GM23338 (cell line): ENCODE measurements around the gene TSPEAR. TPM values are rescaled to one million over a fixed set of nuclear protein-coding genes. Genes with fewer than 3 reads are reported as not detected.

Experiments used
- ATAC-seq: fragments of 200-7000 bp; cut with Tn5 transposase; 3 replicates; pipeline ENCODE4 v1.9.1; 2020
- DNase-seq: peaks from one replicate; pipeline ENCODE4 v3.0.0-alpha.2; 2015; ENCODE audit warnings: low spot score
- H2AFZ ChIP-seq: fragments of 200-600 bp; sonication (generic); 2 replicates; pipeline ENCODE4 v1.8.0; 2016; ENCODE audit warnings: antibody characterized with exemption, mild to moderate bottlenecking, moderate library complexity
- H3F3A ChIP-seq: fragments of 200-600 bp; sonication (generic); replicated peaks from 2 replicates; pipeline ENCODE4 v1.8.0; 2017; ENCODE audit warnings: antibody characterized with exemption, mixed run types, low read depth
- H3K27ac ChIP-seq: fragments of 200-600 bp; sonication (generic); 2 replicates; pipeline ENCODE4 v1.6.1; 2016; ENCODE audit warnings: low read depth
- H3K27me3 ChIP-seq: fragments of 200-600 bp; sonication (generic); 2 replicates; pipeline ENCODE4 v1.8.0; 2016; ENCODE audit warnings: mild to moderate bottlenecking, mixed run types, moderate library complexity; ENCODE audit not compliant: insufficient read depth
- H3K36me3 ChIP-seq: fragments of 200-600 bp; sonication (generic); 2 replicates; pipeline ENCODE4 v1.8.0; 2016; ENCODE audit warnings: mild to moderate bottlenecking; ENCODE audit not compliant: insufficient read depth
- H3K4me1 ChIP-seq: fragments of 200-600 bp; sonication (generic); 2 replicates; pipeline ENCODE4 v1.8.0; 2016; ENCODE audit warnings: mild to moderate bottlenecking, moderate library complexity; ENCODE audit not compliant: insufficient read depth
- H3K4me2 ChIP-seq: fragments of 200-600 bp; sonication (generic); 2 replicates; pipeline ENCODE4 v1.7.1; 2017; ENCODE audit warnings: mixed run types
- H3K4me3 ChIP-seq: fragments of 200-600 bp; sonication (generic); 2 replicates; pipeline ENCODE4 v1.6.1; 2016; ENCODE audit warnings: mixed run types
- H3K79me2 ChIP-seq: fragments of 200-600 bp; sonication (generic); replicated peaks from 2 replicates; pipeline ENCODE4 v1.8.0; 2017; ENCODE audit warnings: mild to moderate bottlenecking; ENCODE audit not compliant: insufficient read depth
- H3K9me2 ChIP-seq: fragments of 200-600 bp; sonication (generic); 2 replicates; pipeline ENCODE4 v1.8.0; 2017; ENCODE audit not compliant: insufficient read depth
- H4K20me1 ChIP-seq: fragments of 200-600 bp; sonication (generic); replicated peaks from 2 replicates; pipeline ENCODE4 v1.8.0; 2017; ENCODE audit warnings: mild to moderate bottlenecking; ENCODE audit not compliant: insufficient read depth
- H3K27ac Mint-ChIP-seq: 2 replicates; pipeline ENCODE4 v1.8.0; 2020; ENCODE audit warnings: inconsistent platforms, mild to moderate bottlenecking, moderate library complexity, mixed read lengths
- H3K27me3 Mint-ChIP-seq: 3 replicates; pipeline ENCODE4 v1.8.0; 2022; ENCODE audit warnings: low read depth, mild to moderate bottlenecking, moderate library complexity, mixed read lengths, inconsistent platforms; ENCODE audit not compliant: insufficient read depth, poor library complexity
- H3K36me3 Mint-ChIP-seq: 3 replicates; pipeline ENCODE4 v1.8.0; 2021; ENCODE audit warnings: low read depth, mild to moderate bottlenecking, inconsistent platforms, moderate library complexity, mixed read lengths
- H3K4me1 Mint-ChIP-seq: 3 replicates; pipeline ENCODE4 v1.8.0; 2020; ENCODE audit warnings: mild to moderate bottlenecking, inconsistent platforms, mixed read lengths
- H3K4me3 Mint-ChIP-seq: 3 replicates; pipeline ENCODE4 v1.8.0; 2021; ENCODE audit warnings: moderate library complexity, mild to moderate bottlenecking, inconsistent platforms, mixed read lengths
- H3K9me3 Mint-ChIP-seq: 3 replicates; pipeline ENCODE4 v1.8.0; 2020; ENCODE audit warnings: moderate library complexity, mild to moderate bottlenecking, inconsistent platforms, mixed read lengths
- JUNB ChIP-seq: IDR thresholded peaks from one replicate; pipeline ENCODE4 v1.6.1; 2016; ENCODE audit warnings: antibody characterized with exemption; ENCODE audit not compliant: unreplicated experiment
- NANOG ChIP-seq: IDR thresholded peaks from 2 replicates; pipeline ENCODE4 v1.6.1; 2016; ENCODE audit warnings: antibody characterized with exemption, borderline replicate concordance
- POLR2AphosphoS5 ChIP-seq: IDR thresholded peaks from 2 replicates; pipeline ENCODE4 v1.6.1; 2016; ENCODE audit warnings: antibody characterized with exemption, low read depth
- REST ChIP-seq: IDR thresholded peaks from one replicate; pipeline ENCODE4 v1.6.1; 2018; ENCODE audit warnings: antibody characterized with exemption; ENCODE audit not compliant: unreplicated experiment
- STAT1 ChIP-seq: IDR thresholded peaks from one replicate; pipeline ENCODE4 v1.6.1; 2016; ENCODE audit warnings: antibody characterized with exemption; ENCODE audit not compliant: unreplicated experiment
- ZNF114 ChIP-seq: fragments of 250-450 bp; sonication (Bioruptor Pico); IDR thresholded peaks from 2 replicates; pipeline ENCODE4 v1.5.0; 2020; ENCODE audit warnings: mild to moderate bottlenecking, moderate library complexity
- ZNF331 ChIP-seq: fragments of 250-450 bp; sonication (Bioruptor Pico); IDR thresholded peaks from 2 replicates; pipeline ENCODE4 v1.5.0; 2020; ENCODE audit warnings: low read depth, mild to moderate bottlenecking, moderate library complexity
- polyA plus RNA-seq: library from polyadenylated mRNA; unstranded; fragments of >200 nt; fragmentation: Nextera tagmentation; extraction: Ambion mirVana; gene quantifications from 2 replicates; pipeline ENCODE4 v1.2.1, GENCODE V29; 2016
- total RNA-seq: library from RNA; depleted of rRNA; stranded (reverse); fragments of >200 nt; shearing (Covaris generic); gene quantifications from 2 replicates; pipeline ENCODE4 v1.2.3, GENCODE V29; 2014
- TF ChIP-seq, protein P1 (sequence below): fragments of 250-450 bp; sonication (Bioruptor Pico); IDR thresholded peaks from 2 replicates; pipeline ENCODE4 v1.5.0; 2020; ENCODE audit warnings: mild to moderate bottlenecking, moderate library complexity
- TF ChIP-seq, protein P2 (sequence below): IDR thresholded peaks from 2 replicates; pipeline ENCODE4 v1.6.1; 2016; ENCODE audit warnings: antibody characterized with exemption

TSPEAR gene
- total and polyA plus RNA-seq, 2 experiments from 2014 or later = 0.35 to 0.92 TPM

- H3K4me3 ChIP-seq = no peak overlapping the region
- no peak for ATAC-seq
Measured at GRCh38 chr21:44613386-44614155, 97.8 kb downstream of the TSPEAR start.

GRCh38 chr21:44612669-44613229 is 98.6 kb downstream of the TSPEAR start:
- ATAC-seq = no peak
- H3K27me3 ChIP-seq = no peaks in the 10 kb centered on the region
- H3K4me1 Mint-ChIP-seq = peaks cover 14% of the 10 kb centered on the region
- 0 out of 2 replicates have a peak, but pooled peaks cover 4% of the 10 kb centered on the region for H3K36me3 ChIP-seq
- no peak overlapping the region for H3K27ac ChIP-seq
- H3K79me2 ChIP-seq = no peaks in the 10 kb centered on the region
- peaks cover 43% of the 10 kb centered on the region for H3K9me3 Mint-ChIP-seq
- H3K27me3 Mint-ChIP-seq = peaks cover 8% of the 10 kb centered on the region
- H3K27ac Mint-ChIP-seq = no peak overlapping the region
- H2AFZ ChIP-seq = no peak overlapping the region
- no peak overlapping the region for H3K4me2 ChIP-seq
- H3F3A ChIP-seq = no peaks in the 10 kb centered on the region
- no peak for DNase-seq
- H3K4me3 Mint-ChIP-seq = no peak overlapping the region
- no peaks in the 10 kb centered on the region for H4K20me1 ChIP-seq
- H3K36me3 Mint-ChIP-seq = peaks cover 19% of the 10 kb centered on the region
- no peaks in the 10 kb centered on the region for H3K9me2 ChIP-seq
- no peak overlapping the region for H3K4me3 ChIP-seq
- no peaks in the 10 kb centered on the region for H3K4me1 ChIP-seq
- TF ChIP-seq POLR2AphosphoS5 (no peak), ZNF331 (CRISPR knock-in tag) (no peak), STAT1 (no peak), ZNF114 (no peak), NANOG (no peak), JUNB (no peak), REST (no peak)
- TF ChIP-seq, protein P1, sequence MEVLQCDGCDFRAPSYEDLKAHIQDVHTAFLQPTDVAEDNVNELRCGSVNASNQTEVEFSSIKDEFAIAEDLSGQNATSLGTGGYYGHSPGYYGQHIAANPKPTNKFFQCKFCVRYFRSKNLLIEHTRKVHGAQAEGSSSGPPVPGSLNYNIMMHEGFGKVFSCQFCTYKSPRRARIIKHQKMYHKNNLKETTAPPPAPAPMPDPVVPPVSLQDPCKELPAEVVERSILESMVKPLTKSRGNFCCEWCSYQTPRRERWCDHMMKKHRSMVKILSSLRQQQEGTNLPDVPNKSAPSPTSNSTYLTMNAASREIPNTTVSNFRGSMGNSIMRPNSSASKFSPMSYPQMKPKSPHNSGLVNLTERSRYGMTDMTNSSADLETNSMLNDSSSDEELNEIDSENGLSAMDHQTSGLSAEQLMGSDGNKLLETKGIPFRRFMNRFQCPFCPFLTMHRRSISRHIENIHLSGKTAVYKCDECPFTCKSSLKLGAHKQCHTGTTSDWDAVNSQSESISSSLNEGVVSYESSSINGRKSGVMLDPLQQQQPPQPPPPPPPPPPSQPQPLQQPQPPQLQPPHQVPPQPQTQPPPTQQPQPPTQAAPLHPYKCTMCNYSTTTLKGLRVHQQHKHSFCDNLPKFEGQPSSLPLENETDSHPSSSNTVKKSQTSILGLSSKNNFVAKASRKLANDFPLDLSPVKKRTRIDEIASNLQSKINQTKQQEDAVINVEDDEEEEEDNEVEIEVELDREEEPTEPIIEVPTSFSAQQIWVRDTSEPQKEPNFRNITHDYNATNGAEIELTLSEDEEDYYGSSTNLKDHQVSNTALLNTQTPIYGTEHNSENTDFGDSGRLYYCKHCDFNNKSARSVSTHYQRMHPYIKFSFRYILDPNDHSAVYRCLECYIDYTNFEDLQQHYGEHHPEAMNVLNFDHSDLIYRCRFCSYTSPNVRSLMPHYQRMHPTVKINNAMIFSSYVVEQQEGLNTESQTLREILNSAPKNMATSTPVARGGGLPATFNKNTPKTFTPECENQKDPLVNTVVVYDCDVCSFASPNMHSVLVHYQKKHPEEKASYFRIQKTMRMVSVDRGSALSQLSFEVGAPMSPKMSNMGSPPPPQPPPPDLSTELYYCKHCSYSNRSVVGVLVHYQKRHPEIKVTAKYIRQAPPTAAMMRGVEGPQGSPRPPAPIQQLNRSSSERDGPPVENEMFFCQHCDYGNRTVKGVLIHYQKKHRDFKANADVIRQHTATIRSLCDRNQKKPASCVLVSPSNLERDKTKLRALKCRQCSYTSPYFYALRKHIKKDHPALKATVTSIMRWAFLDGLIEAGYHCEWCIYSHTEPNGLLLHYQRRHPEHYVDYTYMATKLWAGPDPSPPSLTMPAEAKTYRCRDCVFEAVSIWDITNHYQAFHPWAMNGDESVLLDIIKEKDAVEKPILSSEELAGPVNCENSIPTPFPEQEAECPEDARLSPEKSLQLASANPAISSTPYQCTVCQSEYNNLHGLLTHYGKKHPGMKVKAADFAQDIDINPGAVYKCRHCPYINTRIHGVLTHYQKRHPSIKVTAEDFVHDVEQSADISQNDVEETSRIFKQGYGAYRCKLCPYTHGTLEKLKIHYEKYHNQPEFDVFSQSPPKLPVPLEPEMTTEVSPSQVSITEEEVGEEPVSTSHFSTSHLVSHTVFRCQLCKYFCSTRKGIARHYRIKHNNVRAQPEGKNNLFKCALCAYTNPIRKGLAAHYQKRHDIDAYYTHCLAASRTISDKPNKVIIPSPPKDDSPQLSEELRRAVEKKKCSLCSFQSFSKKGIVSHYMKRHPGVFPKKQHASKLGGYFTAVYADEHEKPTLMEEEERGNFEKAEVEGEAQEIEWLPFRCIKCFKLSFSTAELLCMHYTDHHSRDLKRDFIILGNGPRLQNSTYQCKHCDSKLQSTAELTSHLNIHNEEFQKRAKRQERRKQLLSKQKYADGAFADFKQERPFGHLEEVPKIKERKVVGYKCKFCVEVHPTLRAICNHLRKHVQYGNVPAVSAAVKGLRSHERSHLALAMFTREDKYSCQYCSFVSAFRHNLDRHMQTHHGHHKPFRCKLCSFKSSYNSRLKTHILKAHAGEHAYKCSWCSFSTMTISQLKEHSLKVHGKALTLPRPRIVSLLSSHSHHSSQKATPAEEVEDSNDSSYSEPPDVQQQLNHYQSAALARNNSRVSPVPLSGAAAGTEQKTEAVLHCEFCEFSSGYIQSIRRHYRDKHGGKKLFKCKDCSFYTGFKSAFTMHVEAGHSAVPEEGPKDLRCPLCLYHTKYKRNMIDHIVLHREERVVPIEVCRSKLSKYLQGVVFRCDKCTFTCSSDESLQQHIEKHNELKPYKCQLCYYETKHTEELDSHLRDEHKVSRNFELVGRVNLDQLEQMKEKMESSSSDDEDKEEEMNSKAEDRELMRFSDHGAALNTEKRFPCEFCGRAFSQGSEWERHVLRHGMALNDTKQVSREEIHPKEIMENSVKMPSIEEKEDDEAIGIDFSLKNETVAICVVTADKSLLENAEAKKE = no peak

More at GRCh38 chr21:44613386-44614155, 97.8 kb downstream of the TSPEAR start:
- TF ChIP-seq, protein P2, sequence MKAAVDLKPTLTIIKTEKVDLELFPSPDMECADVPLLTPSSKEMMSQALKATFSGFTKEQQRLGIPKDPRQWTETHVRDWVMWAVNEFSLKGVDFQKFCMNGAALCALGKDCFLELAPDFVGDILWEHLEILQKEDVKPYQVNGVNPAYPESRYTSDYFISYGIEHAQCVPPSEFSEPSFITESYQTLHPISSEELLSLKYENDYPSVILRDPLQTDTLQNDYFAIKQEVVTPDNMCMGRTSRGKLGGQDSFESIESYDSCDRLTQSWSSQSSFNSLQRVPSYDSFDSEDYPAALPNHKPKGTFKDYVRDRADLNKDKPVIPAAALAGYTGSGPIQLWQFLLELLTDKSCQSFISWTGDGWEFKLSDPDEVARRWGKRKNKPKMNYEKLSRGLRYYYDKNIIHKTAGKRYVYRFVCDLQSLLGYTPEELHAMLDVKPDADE = no peak
- Histone ChIP-seq H3K27ac (no peak overlapping the region), H3K27me3 (no peaks in the 10 kb centered on the region), H3K9me2 (no peaks in the 10 kb centered on the region), H3K79me2 (no peaks in the 10 kb centered on the region), H3K4me1 (no peaks in the 10 kb centered on the region), H3K4me2 (no peak overlapping the region), H3F3A (no peaks in the 10 kb centered on the region), H3K36me3 (0 out of 2 replicates have a peak, but pooled peaks cover 4% of the 10 kb centered on the region), H4K20me1 (no peaks in the 10 kb centered on the region), H2AFZ (no peak overlapping the region)
- peaks cover 20% of the 10 kb centered on the region for H3K36me3 Mint-ChIP-seq
- H3K9me3 Mint-ChIP-seq = peaks cover 43% of the 10 kb centered on the region
- no peak for DNase-seq
- peaks cover 19% of the 10 kb centered on the region for H3K4me1 Mint-ChIP-seq
- no peak overlapping the region for H3K4me3 Mint-ChIP-seq
- H3K27me3 Mint-ChIP-seq = peaks cover 8% of the 10 kb centered on the region
- H3K27ac Mint-ChIP-seq = no peak overlapping the region; the same call in 1 of the 2 replicates
